Gastroesophageal sphincter (tissue), 4 donors: ENCODE data around the gene GPR87. TPM values are rescaled to one million over a fixed set of nuclear protein-coding genes. Genes with fewer than 3 reads are reported as not detected.
A peak's percentile ranks its signal among the peaks of the same experiment; 100 is the strongest.

ENCODE experiments used
- ATAC-seq: fragments of 150-250 bp; one replicate; pipeline ENCODE4 v1.9.1; 2016; ENCODE audit warnings: mild to moderate bottlenecking, moderate library complexity
- H3K27ac ChIP-seq, 4 donors: fragments of 200-600 bp; sonication (generic) in 3 of 4; 1 replicate in 3 of 4; 2 replicates in 1 of 4; pipeline ENCODE4 v1.5.1; 2016 to 2019
- H3K27me3 ChIP-seq: fragments of 200-600 bp; sonication (generic); one replicate; pipeline ENCODE4 v1.5.1; 2019
- H3K36me3 ChIP-seq, 2 donors: fragments of 200-600 bp; sonication (generic); one replicate each; pipeline ENCODE4 v1.5.1; 2019; ENCODE audit warnings: control low read depth in 1 of 2
- H3K4me1 ChIP-seq, 3 donors: fragments of 200-600 bp; sonication (generic); 1 replicate in 2 of 3; 2 replicates in 1 of 3; pipeline ENCODE4 v1.5.1; 2016 to 2019; ENCODE audit warnings: control low read depth in 2 of 3
- H3K4me3 ChIP-seq, 2 donors: fragments of 200-600 bp; sonication (generic); one replicate each; pipeline ENCODE4 v1.5.1; 2019; ENCODE audit warnings: mild to moderate bottlenecking in 1 of 2, moderate library complexity in 1 of 2
- H3K9me3 ChIP-seq, 3 donors: fragments of 200-600 bp; sonication (generic); one replicate each; pipeline ENCODE4 v1.5.1; 2017 to 2019; ENCODE audit warnings: control low read depth in 2 of 3
- CTCF ChIP-seq, 4 experiments: fragments of 200-600 bp in 2 of 4; fragments of 450-650 bp in 2 of 4; sonication (generic) in 1 of 4; IDR thresholded peaks; one replicate each; pipeline ENCODE4 v1.5.1; 2017 to 2019; ENCODE audit warnings: antibody characterized with exemption in 4 of 4, mild to moderate bottlenecking in 2 of 4, moderate library complexity in 2 of 4
- EP300 ChIP-seq: sonication (generic); formaldehyde crosslinking; IDR thresholded peaks from one replicate; pipeline ENCODE4 v1.6.1; 2017; ENCODE audit warnings: antibody characterized with exemption, mild to moderate bottlenecking
- POLR2A ChIP-seq, 2 donors: fragments of 450-650 bp; IDR thresholded peaks; one replicate each; pipeline ENCODE4 v1.6.1; 2017; ENCODE audit warnings: antibody characterized with exemption in 2 of 2, mild to moderate bottlenecking in 2 of 2, moderate library complexity in 1 of 2
- POLR2AphosphoS5 ChIP-seq: sonication (generic); formaldehyde crosslinking; IDR thresholded peaks from one replicate; pipeline ENCODE4 v1.6.1; 2017; ENCODE audit warnings: antibody characterized with exemption
- WGBS, 2 donors: methylation state at CpG; one replicate each; pipeline ENCODE4 v1.1.5; 2018; ENCODE audit warnings: low coverage in 1 of 2; 5-methylcytosine and 5-hydroxymethylcytosine counted together
- total RNA-seq, 4 donors: library from RNA; depleted of rRNA; stranded (reverse); fragments of >200 nt; gene quantifications; one replicate each; pipeline ENCODE4 v1.1.0, GENCODE V29; 2016

GPR87 gene
- total RNA-seq, 4 donors from 2014 or later: 3.5 TPM; not detected in 3

DNA sequence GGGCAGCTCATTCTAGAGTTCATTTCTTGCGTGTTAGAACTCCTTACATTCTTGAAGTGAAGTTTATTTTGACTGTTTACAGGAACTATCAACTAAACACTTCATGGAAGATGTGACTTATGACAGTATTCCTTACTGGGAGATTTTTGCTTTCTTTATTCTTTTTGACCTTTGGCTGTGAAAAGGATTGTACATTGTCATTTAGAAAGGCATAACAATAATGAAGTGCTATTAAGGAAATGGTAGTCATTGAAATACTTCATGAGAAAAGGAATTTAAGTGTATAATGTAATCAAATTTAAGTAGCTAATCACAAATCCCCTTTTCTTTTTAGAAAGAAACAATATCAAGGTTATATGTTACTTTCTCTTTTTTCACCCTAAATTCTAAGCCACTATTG is 49.6 kb downstream of the GPR87 start:
- Histone ChIP-seq H3K36me3 (no peaks in the 10 kb centered on the region), H3K4me3 (no peak overlapping the region), H3K9me3 (no peaks in the 10 kb centered on the region), H3K27ac (peak overlapping the region; percentile 79 to 88 (median 83)), H3K27me3 (no peaks in the 10 kb centered on the region), H3K4me1 (peaks cover 0 to 64% (median 12%) of the 10 kb centered on the region in 3 donors)
- TF ChIP-seq EP300: no peak
- TF ChIP-seq CTCF (IDR thresholded peaks at IDR 0.05): no peak
- no peak for TF ChIP-seq POLR2A (IDR thresholded peaks at IDR 0.05)
- TF ChIP-seq POLR2AphosphoS5: no peak
- ATAC-seq: no peak
- WGBS, 2 donors: 64 to 65% methylated on average over 1 of the region's 1 CpG

DNA sequence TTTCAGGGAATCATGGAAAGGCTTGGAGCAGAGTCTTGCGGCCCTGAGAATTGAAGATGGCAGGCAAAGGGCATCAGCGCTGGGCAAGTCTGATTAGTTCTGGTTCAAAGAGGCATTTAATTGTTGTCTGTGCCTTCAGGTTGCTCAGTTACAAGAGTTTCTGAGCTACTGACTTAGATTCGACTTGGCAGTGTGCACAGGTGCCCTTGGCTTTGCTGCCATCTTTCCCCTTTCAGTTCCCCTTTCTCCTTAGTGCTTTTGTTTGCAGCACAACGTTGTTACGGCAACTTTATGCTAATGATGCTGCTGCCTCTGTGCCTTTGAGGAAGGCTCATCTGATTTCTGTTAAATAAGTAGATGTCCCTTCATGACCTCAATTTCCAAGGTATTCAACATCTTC is 50.8 kb downstream of the GPR87 start:
- TF ChIP-seq POLR2AphosphoS5 (peak; percentile 6), CTCF (IDR thresholded peaks at IDR 0.05) (no peak), EP300 (no peak)
- Histone ChIP-seq H3K27ac (peak overlapping the region; percentile 79 to 88 (median 83)), H3K27me3 (no peaks in the 10 kb centered on the region), H3K36me3 (no peaks in the 10 kb centered on the region), H3K4me1 (peaks cover 0 to 66% (median 12%) of the 10 kb centered on the region in 3 donors), H3K9me3 (no peaks in the 10 kb centered on the region), H3K4me3 (no peak overlapping the region)
- ATAC-seq: peak; percentile 26
- 44 to 59% methylated on average over 3 to 4 of the region's 5 CpGs for WGBS, 2 donors

GRCh38 chr3:151265166-151265565 is 51.5 kb downstream of the GPR87 start:
- Histone ChIP-seq H3K36me3 (no peaks in the 10 kb centered on the region), H3K4me1 (peaks cover 0 to 68% (median 12%) of the 10 kb centered on the region in 3 donors), H3K27me3 (no peaks in the 10 kb centered on the region), H3K4me3 (no peak overlapping the region), H3K27ac (peak overlapping the region; percentile 79 to 88 (median 83)), H3K9me3 (no peaks in the 10 kb centered on the region)
- no peak for ATAC-seq
- WGBS, 2 donors: 57 to 65% methylated on average over 5 of the region's 5 CpGs
- TF ChIP-seq POLR2A (IDR thresholded peaks at IDR 0.05): no peak
- no peak for TF ChIP-seq POLR2AphosphoS5
- no peak for TF ChIP-seq CTCF (IDR thresholded peaks at IDR 0.05)
- TF ChIP-seq EP300: no peak

DNA sequence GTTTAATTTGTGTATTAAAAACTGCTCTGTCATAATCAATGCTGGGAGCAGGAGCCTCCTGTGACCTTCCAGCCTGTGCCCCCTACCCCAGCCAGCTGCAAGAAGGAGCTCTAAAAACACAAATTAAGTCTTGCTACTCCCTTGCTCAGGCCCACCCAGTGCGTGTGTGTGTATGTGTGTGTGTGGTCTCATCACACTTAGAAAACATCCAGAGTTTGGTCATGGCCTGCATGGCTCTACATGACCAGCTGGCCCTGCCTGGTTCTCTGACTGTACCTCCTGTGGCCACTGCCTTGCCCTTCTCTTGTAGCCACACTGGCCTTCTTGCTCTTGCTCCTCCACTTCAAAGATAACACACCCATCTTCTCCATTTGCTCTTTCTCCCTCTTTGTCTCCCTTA is 52.0 kb downstream of the GPR87 start:
- ATAC-seq: no peak
- WGBS, 2 donors: 100% methylated on average over 1 of the region's 1 CpG
- Histone ChIP-seq H3K27me3 (no peaks in the 10 kb centered on the region), H3K36me3 (no peaks in the 10 kb centered on the region), H3K27ac (peak overlapping the region; percentile 79 to 88 (median 83)), H3K4me3 (no peak overlapping the region), H3K4me1 (peaks cover 0 to 73% (median 12%) of the 10 kb centered on the region in 3 donors), H3K9me3 (no peaks in the 10 kb centered on the region)
- no peak for TF ChIP-seq POLR2A (IDR thresholded peaks at IDR 0.05)
- TF ChIP-seq EP300: no peak
- TF ChIP-seq CTCF (IDR thresholded peaks at IDR 0.05): no peak
- TF ChIP-seq POLR2AphosphoS5: no peak

- no peak for ATAC-seq
- no peaks in the 10 kb centered on the region for H3K9me3 ChIP-seq
- TF ChIP-seq POLR2A (IDR thresholded peaks at IDR 0.05) (no peak), EP300 (no peak), POLR2AphosphoS5 (no peak), CTCF (IDR thresholded peaks at IDR 0.05) (no peak)
- peaks cover 0 to 78% (median 15%) of the 10 kb centered on the region in 3 donors for H3K4me1 ChIP-seq
- H3K4me3 ChIP-seq: no peak overlapping the region
- peak overlapping the region; percentile 29 to 82 (median 77) for H3K27ac ChIP-seq
- no peaks in the 10 kb centered on the region for H3K27me3 ChIP-seq
- H3K36me3 ChIP-seq: no peaks in the 10 kb centered on the region
- WGBS, 2 donors: 66 to 94% methylated on average over 4 to 8 of the region's 8 CpGs
Observed at GRCh38 chr3:151262871-151263525, 53.6 kb downstream of the GPR87 start.
